Measurements from ENCODE around the gene DCAF5. TPM values are rescaled to one million over a fixed set of nuclear protein-coding genes. Genes with fewer than 3 reads are reported as not detected.

The DCAF5 gene
- total and polyA plus RNA-seq, 2 of the 8 experiments (the other 6 are each of a cell fraction or from before 2014, with no cell fraction given), result 24.3 to 31.0 TPM

GRCh38 chr14:69161590-69161989 lies 8.7 kb upstream of the DCAF5 start:
- Histone ChIP-seq H3K14ac (ENCODE audit: insufficient read length) (no peak overlapping the region), H2BK15ac (ENCODE audit: low read length) (no peak overlapping the region), H3K18ac (ENCODE audit: extremely low read depth, low read length) (no peak overlapping the region), H3K4me2 (ENCODE audit: insufficient read depth in 1 of 2, low read depth in 2 of 2, low read length in 2 of 2) (no peak overlapping the region), H3K9ac (replicated peaks in 1 of 4; ENCODE audit: extremely low read depth in 1 of 4, low read depth in 3 of 4, low read length in 3 of 4) (no peak overlapping the region), H4K5ac (ENCODE audit: insufficient read length, low read depth, low read length) (no peak overlapping the region), H3K23ac (ENCODE audit: insufficient read length) (no peak overlapping the region), H3K4me3 (ENCODE audit: extremely low read depth in 1 of 4, insufficient read depth in 2 of 4, low read depth in 3 of 4, low read length in 4 of 4) (no peak overlapping the region), H4K91ac (replicated peaks; ENCODE audit: insufficient read length, low read length) (no peak overlapping the region), H3K36me3 (ENCODE audit: control insufficient read depth in 2 of 4, insufficient read depth in 4 of 4, low read length in 3 of 4) (no peaks in the 10 kb centered on the region), H3K79me1 (ENCODE audit: low read depth, low read length) (no peaks in the 10 kb centered on the region), H3K23me2 (ENCODE audit: low read depth, low read length) (no peaks in the 10 kb centered on the region), H3K56ac (replicated peaks; ENCODE audit: insufficient read length, low read depth, low read length) (no peak overlapping the region), H2BK20ac (ENCODE audit: low read length) (no peak overlapping the region), H2BK120ac (replicated peaks; ENCODE audit: low read depth, low read length) (no peak overlapping the region), H3K79me2 (ENCODE audit: control insufficient read depth in 1 of 2, insufficient read depth in 2 of 2, low read length in 2 of 2) (no peaks in the 10 kb centered on the region), H3K4ac (replicated peaks; ENCODE audit: insufficient read length, low read depth, low read length) (no peak overlapping the region), H4K8ac (ENCODE audit: extremely low read depth, insufficient read depth, low read length) (no peak overlapping the region), H4K20me1 (replicated peaks in 1 of 2; ENCODE audit: control insufficient read depth in 1 of 2, insufficient read depth in 2 of 2, low read length in 2 of 2) (no peaks in the 10 kb centered on the region), H2AK5ac (ENCODE audit: low read depth, low read length) (no peak overlapping the region), H3K27me3 (replicated peaks in 1 of 4; ENCODE audit: control insufficient read depth in 3 of 4, extremely low read depth in 1 of 4, insufficient read depth in 3 of 4, low read length in 3 of 4) (no peaks in the 10 kb centered on the region), H2BK5ac (ENCODE audit: low read depth, low read length) (no peak overlapping the region), H2BK12ac (ENCODE audit: low read depth, low read length) (no peak overlapping the region), H3K9me3 (ENCODE audit: insufficient read depth in 2 of 2, low read depth in 1 of 2, low read length in 1 of 2) (no peaks in the 10 kb centered on the region), H3K27ac (ENCODE audit: low read depth, low read length) (no peak overlapping the region), H3K4me1 (replicated peaks in 1 of 4; ENCODE audit: control insufficient read depth in 3 of 4, insufficient read depth in 4 of 4, low read length in 3 of 4) (no peaks in the 10 kb centered on the region), H2AFZ (ENCODE audit: low read length) (no peak overlapping the region)
- POLR2A ChIA-PET (ENCODE audit: partially characterized antibody), result no interaction called here
- 88% methylated on average over 1 of the region's 1 CpG; no CpG with 5 or more reads in 1 of the 2 experiments for WGBS, 2 experiments (ENCODE audit: extremely low coverage in 1 of 2, insufficient coverage in 1 of 2, insufficient read length in 1 of 2, insufficient replicate concordance in 2 of 2, low coverage in 1 of 2, low lambda C conversion rate in 2 of 2, missing lambda C conversion rate in 1 of 2)
- no peak for TF ChIP-seq EZH2 (IDR thresholded peaks at IDR 0.05; ENCODE audit: low read depth, low read length, severe bottlenecking)
- CTCF ChIA-PET (ENCODE audit: partially characterized antibody), result interaction anchor here (1.2 kb wide), 1 partner anchor 32 kb away, joined by 3 read pairs; no protein-coding TSS in a partner anchor
- FAIRE-seq (no peak), DNase-seq (ENCODE audit: low read depth in 1 of 2, low spot score in 2 of 2) (no peak)
